ENCODE measurements around the gene CYBA. TPM values are rescaled to one million over a fixed set of nuclear protein-coding genes. Genes with fewer than 3 reads are reported as not detected.

Gene CYBA
- total RNA-seq, 1 donor from 2014 or later = 51.8 TPM

DNA sequence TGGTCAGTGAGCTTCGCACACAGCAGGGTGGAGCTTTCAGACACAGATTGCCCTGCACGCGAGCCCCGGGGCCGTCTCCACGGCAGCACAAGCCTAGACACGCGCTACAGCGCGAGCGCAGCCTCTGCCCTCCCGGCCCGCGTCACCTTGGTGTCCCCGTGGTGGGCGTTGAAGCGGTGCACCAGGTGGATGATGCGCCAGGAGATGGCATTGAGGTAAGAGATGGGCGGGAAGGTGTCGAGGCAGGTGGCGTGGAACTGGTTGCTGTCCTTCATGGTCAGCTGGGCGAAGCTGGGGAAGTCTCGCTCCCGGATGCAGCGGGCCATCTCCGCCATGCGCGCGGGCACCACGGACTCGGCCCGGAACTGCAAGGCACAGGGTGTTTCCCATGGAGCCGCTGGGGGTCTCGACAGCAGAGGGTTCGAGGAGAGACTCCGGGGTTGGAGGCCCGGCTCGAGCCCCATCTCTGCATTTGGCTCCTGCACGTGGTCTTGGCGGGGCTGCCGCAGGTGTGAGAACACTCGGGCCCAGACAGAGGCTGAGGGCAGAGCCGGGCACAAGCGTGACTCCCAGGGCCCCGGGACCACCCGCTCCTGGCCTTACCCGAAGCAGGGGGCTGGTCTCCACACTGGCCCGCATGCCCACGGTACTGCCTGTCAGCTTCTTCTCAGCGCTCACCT lies 4.3 kb upstream of the CYBA start:
- no peak overlapping the region for H3K4me3 Mint-ChIP-seq (ENCODE audit: unreplicated experiment)
- H3K4me1 Mint-ChIP-seq (ENCODE audit: unreplicated experiment) = peaks cover 8% of the 10 kb centered on the region
- no peaks in the 10 kb centered on the region for H3K9me3 Mint-ChIP-seq (ENCODE audit: unreplicated experiment)
- no peaks in the 10 kb centered on the region for H3K27me3 Mint-ChIP-seq (ENCODE audit: unreplicated experiment)
- H3K36me3 Mint-ChIP-seq (ENCODE audit: unreplicated experiment) = peaks cover 7% of the 10 kb centered on the region
- no peak overlapping the region for H3K27ac Mint-ChIP-seq (ENCODE audit: unreplicated experiment)
- TF ChIP-seq, protein P1, sequence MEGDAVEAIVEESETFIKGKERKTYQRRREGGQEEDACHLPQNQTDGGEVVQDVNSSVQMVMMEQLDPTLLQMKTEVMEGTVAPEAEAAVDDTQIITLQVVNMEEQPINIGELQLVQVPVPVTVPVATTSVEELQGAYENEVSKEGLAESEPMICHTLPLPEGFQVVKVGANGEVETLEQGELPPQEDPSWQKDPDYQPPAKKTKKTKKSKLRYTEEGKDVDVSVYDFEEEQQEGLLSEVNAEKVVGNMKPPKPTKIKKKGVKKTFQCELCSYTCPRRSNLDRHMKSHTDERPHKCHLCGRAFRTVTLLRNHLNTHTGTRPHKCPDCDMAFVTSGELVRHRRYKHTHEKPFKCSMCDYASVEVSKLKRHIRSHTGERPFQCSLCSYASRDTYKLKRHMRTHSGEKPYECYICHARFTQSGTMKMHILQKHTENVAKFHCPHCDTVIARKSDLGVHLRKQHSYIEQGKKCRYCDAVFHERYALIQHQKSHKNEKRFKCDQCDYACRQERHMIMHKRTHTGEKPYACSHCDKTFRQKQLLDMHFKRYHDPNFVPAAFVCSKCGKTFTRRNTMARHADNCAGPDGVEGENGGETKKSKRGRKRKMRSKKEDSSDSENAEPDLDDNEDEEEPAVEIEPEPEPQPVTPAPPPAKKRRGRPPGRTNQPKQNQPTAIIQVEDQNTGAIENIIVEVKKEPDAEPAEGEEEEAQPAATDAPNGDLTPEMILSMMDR (IDR thresholded peaks at IDR 0.05) = no peak
- DNase-seq (ENCODE audit: extremely low spot score, unreplicated experiment) = no peak

GRCh38 chr16:88654363-88655052 lies 3.7 kb upstream of the CYBA start:
- H3K36me3 Mint-ChIP-seq (ENCODE audit: unreplicated experiment) = peaks cover 7% of the 10 kb centered on the region
- no peaks in the 10 kb centered on the region for H3K9me3 Mint-ChIP-seq (ENCODE audit: unreplicated experiment)
- peaks cover 11% of the 10 kb centered on the region for H3K4me1 Mint-ChIP-seq (ENCODE audit: unreplicated experiment)
- H3K4me3 Mint-ChIP-seq (ENCODE audit: unreplicated experiment) = no peak overlapping the region
- H3K27me3 Mint-ChIP-seq (ENCODE audit: unreplicated experiment) = no peaks in the 10 kb centered on the region
- TF ChIP-seq, protein P1 (IDR thresholded peaks at IDR 0.05) = no peak
- H3K27ac Mint-ChIP-seq (ENCODE audit: unreplicated experiment) = no peak overlapping the region
- no peak for DNase-seq (ENCODE audit: extremely low spot score, unreplicated experiment)

GRCh38 chr16:88653596-88654362 lies 2.9 kb upstream of the CYBA start:
- TF ChIP-seq, protein P1 (IDR thresholded peaks at IDR 0.05) = no peak
- H3K4me3 Mint-ChIP-seq (ENCODE audit: unreplicated experiment) = no peak overlapping the region
- DNase-seq (ENCODE audit: extremely low spot score, unreplicated experiment) = no peak
- no peaks in the 10 kb centered on the region for H3K9me3 Mint-ChIP-seq (ENCODE audit: unreplicated experiment)
- peaks cover 7% of the 10 kb centered on the region for H3K36me3 Mint-ChIP-seq (ENCODE audit: unreplicated experiment)
- H3K4me1 Mint-ChIP-seq (ENCODE audit: unreplicated experiment) = peaks cover 15% of the 10 kb centered on the region
- H3K27me3 Mint-ChIP-seq (ENCODE audit: unreplicated experiment) = no peaks in the 10 kb centered on the region
- no peak overlapping the region for H3K27ac Mint-ChIP-seq (ENCODE audit: unreplicated experiment)

- H3K27me3 Mint-ChIP-seq (ENCODE audit: unreplicated experiment) = no peaks in the 10 kb centered on the region
- H3K4me3 Mint-ChIP-seq (ENCODE audit: unreplicated experiment) = no peak overlapping the region
These were observed 2.2 kb upstream of the CYBA start for GRCh38 chr16:88653101-88653500.

More at GRCh38 chr16:88653101-88653500, 2.2 kb upstream of the CYBA start:
- TF ChIP-seq, protein P1 (IDR thresholded peaks at IDR 0.05) = no peak
- no peaks in the 10 kb centered on the region for H3K9me3 Mint-ChIP-seq (ENCODE audit: unreplicated experiment)
- H3K4me1 Mint-ChIP-seq (ENCODE audit: unreplicated experiment) = peaks cover 15% of the 10 kb centered on the region
- DNase-seq (ENCODE audit: extremely low spot score, unreplicated experiment) = no peak
- H3K27ac Mint-ChIP-seq (ENCODE audit: unreplicated experiment) = no peak overlapping the region
- H3K36me3 Mint-ChIP-seq (ENCODE audit: unreplicated experiment) = peaks cover 7% of the 10 kb centered on the region

Data from osteocyte (in vitro differentiated cells).